ENCODE data around the gene NUBP1.
A peak's percentile ranks its signal among the peaks of the same experiment; 100 is the strongest.
"Not testable (repeated sequence)": the region's sequence is repeated elsewhere in the genome, so short reads cannot be mapped to it uniquely, and the experiment has no call there.

Gene NUBP1

DNA sequence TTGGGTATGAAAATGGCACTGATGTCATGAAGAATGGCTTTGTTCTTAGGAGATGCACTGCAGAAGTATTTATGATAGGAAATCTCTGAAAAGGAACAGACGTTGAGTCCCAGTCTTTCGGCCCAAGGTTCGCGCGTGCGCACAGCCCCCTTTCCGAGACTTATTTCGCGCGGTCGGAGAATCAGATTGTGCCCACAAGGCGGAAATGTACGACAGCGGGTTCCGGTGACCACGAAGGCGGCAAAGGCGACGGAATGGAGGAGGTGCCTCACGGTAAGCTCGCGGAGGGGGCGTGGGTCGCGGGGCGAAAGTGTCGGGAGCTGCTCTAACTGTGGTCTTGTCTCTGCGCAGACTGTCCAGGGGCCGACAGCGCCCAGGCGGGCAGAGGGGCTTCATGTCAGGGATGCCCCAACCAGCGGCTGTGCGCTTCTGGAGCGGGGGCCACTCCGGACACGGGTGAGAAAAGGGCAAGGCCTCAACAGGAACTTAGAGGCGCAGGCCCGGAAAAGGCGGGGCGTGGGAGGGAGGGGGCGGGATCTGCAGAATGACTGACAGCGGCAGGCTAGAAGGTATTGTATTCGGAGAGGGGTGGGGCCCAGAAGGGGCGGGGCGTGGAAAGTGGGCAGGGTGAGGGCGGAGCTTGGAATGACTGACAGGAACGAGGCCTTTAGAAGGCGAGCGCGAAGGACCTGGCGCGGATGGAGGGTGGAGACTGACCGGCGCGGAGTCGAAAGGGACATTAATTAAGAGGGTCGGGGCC, at the start of gene NUBP1:
Gene NUBP1, plus strand, starts transcription at position 233 of the 760 bp plus-strand sequence. Its CDS starts 22 bp downstream, at position 255.
- peak; percentile 96 for DNase-seq

DNA sequence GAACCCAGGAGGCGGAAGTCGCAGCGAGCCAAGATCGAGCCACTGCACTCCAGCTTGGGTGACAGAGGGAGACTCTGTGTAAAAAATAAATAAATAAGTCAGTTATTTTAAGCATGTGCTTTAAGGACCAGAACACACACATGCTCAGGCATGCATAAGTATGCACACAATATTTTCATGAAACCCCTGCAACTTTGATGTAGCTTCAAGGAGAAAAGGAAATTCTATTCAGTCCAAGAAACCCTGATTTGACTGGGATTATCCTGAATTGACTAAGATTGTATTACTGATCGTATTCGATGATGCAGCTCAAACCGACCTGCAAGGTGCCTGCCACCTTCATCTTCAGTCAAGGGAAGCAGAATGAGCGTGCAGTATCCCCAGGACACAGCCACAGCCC, 49.8 kb upstream of the NUBP1 start:
- DNase-seq: no peak

DNA sequence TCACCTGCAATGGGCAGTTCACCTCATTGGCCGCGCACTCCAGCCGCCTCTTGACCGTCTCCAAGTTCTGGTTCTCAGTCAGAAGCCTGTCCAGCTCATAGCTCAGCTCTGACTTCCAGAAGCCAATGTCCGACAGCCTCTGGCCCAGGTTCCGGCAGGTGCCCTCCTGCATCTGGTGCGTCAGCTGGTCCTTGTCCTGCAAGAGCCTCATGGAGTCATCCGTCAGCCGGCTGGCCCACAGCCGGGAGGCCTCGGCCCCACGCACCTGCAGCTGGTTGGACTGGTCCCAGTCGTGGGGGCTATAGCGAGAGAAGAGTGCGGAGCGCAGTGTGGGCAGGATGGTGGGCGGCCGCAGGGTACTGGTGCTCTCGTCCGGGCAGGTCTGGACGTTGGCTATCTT, 49.3 kb upstream of the NUBP1 start:
- DNase-seq: no peak

DNA sequence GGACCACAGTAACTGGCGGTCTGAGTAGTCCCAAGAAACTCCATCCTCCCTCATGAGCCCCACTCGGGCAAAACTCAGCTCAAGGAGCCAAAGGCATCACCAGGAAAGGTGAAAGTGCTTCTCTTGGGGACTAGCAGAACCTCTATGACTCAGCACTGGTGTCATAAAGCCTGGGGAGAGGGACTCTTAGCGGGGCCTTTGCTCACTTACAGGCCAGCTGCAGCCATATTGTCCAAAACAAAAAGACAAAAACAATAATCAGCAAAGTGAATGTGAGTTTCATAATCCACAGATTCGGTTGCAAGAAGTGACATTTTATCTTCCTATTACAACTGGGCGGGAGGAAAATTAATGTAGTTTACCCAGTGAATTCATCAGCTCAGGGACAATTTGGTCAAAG, 48.8 kb upstream of the NUBP1 start, which contains the start of gene TEKT5:
Gene TEKT5, minus strand, starts transcription at position 101 of the 400 bp plus-strand sequence. Its CDS starts 57 bp downstream, at position 44.
- peak; percentile 27 for DNase-seq

DNA sequence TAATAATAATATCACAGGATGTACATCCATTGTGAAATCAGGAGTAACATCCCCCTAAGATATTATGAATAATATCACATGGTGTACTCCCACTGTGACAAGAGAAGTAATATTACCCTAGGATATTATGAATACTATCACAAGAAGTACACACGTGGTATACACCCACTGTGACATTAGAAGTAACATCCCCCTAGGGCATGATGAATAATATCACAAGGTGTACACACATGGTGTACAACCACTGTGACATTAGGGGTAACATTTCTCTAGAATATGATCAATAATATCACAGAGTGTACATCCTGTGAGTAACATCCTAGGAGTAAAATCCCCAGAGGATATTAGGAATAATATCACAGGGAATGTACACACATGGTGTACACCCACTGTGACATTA, 43.9 kb upstream of the NUBP1 start:
- DNase-seq: no peak

DNA sequence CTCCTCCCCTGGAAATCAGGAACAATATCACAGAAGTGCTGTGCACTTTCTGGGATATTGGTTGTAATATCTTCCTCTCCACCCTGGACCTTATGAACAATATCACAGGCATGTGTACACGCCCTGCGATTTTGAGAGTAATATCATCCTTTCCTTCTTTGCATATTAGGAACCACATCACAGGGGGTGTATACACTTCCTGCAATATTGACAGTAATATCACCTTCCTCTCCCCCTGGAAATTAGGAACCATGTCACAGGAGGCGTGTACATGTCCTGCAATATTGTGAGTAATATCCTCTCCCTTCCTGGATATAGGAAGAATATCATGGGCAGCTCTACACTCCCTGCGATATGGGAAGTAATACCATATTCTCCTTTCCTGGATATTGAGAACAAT, 34.7 kb upstream of the NUBP1 start:
- DNase-seq: no peak

DNA sequence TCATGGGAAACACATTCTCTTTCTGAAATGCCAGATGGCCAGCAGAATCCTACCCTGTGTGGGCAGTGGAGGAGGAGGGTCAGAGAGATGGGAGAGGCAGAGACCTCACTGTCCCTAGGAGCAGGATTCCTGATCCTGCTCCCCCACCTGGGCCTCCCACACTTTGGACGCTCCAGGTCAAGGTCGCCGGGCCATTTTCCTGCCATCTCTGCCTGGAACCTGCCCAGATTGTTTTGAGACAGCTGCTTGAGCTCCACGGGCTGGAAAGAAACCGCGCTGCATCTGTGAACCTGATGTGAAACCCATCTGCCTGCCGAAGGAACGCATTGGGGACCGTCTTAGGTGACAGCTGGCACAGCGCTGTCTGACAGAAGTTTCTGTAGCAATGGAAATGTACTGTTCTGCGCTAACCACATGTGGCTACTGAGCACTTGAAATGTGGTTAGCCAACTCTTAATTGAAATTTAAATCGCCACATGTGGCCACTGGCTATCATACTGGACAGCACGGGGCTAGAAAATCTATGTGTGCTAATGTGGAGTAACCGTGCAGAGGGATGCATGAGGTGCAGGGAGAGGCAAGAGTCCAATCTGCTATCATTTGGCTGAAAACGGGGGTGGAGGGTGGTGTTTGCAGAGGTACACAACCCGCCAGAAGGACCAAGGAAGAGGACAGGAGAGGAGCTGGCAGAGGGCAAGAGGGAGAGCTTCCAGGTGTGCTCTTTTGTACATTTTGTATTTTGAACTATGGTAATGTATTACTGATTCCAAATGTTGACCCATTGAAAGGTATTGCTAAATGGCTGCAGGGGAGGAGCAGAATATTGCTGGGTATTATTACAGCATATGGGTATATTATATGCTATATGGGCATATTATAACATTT, 15.4 kb upstream of the NUBP1 start:
- no peak for DNase-seq

DNA sequence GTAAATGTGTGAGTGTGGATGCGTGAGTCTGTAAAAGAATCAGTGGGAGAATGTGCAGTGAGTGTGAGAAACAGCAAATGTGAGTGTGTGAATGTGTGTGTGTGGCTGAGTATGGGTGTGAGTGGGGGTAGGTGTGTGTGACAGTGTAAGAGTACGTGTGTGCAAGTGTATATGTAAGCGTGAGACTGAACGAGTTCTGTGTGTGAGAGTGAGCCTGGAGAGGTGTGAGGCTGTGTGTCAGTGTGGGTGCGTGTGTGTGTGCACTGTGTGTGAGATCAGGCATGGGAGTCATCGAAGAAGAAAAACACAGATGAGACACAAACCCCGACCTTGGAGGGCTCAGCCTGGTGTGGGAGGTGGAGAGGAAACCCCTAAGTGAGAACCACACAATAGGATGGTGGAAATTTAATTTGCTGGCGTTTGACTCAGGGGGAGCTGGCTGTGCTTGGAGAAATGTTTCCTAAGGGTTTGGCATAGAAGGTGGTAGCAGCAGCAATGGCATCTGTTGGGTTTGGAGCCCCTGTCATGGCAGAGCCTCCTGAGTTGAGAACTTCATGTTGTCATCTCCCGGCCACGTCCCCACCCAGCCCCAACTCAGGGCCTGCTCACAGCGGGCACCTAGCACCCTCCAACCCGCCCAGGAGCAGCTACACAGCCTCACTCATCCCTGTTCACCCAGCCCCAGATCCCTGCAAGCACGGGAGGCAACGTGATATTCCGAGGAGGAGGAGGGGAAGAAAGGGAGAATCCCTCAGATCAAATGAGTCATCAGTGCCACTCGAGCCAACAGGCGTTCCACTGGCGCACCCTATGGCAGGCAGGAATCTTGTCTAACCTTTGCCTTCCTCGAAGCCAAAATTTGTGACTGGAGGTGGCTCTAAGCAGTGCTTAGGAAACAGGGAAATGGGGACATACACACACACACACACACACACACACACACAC, 14.3 kb upstream of the NUBP1 start:
- DNase-seq: peak; percentile 91

DNA sequence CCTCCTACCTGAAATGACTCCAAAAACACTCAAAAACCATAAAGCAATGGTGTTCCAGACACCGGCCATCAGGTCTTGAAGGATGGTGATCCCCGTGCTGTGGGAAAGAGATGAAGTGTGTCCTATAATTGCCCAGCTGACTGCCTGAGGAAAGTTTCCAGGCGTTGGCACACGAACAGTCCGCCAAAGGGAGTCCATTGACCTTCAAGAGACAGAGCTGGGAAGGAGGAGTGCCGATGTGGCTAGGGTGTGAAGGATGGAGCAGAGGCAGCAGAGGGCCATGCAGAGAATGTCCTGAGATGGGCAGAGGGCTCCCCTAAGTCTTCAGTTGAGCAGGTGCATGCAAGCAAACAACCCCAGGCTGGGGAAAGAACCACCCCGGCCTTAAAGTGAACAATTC, 11.9 kb upstream of the NUBP1 start:
- DNase-seq: no peak

DNA sequence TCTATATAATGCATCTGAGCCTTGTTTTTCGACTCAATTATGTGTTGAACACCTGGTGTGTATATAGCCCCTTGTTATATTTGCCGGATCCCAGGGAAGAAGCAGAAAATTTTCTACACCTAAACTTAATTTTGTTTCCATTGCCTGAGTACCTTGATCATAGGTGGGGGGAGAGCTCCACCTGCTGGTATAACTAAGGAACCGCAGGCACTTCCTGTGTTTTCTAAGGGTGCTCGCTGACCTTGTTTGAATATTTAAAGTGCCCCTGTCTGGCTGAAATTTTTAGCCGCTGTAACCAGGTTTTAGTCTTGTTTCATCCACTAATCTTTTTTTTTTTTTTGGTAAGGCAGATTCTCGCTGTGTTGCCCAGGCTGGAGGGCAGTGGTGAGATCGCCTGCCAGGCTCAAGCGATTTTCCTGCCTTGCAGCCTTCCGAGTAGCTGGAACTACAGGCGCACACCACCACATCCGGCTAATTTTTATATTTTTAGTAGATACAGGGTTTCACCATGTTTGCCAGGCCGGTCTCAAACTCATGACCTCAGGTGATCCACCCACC, 6.5 kb upstream of the NUBP1 start:
- peak; percentile 65 for DNase-seq

DNA sequence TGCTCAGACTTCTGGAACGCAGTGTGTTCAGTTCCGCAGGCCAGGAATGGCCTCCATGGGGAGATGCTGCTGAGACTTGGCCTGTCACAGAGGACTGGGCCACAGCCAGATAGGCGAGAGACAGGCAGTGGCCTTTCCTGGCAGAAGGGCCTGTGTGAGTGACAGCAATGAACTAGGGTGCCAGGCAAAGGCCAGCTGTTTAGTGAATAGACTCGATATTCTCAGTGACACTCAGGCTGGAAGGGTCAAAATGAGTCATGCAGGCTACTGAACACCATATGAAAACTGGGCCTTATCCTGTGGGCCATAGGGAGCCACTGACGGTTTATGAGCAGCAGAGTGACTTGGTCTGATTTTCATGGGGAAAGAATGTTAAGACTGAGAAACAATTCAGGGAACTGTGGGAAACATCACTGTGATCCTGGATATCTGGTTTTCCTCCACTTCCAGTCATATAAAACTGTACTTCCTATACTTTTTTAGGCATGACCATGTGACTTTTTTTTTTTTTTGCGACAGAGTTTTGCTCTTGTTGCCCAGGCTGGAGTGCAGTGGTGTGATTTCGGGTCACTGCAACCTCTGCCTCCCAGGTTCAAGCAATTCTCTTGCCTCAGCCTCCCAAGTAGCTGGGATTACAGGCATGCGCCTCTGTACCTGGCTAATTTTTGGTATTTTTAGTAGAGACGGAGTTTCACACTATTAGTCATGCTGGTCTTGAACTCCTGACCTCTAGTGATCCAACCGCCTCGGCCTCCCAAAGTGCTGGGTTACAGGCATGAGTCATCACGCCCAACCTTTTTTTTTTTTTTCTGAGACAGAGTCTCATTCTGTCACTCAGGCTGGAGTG, 5.2 kb upstream of the NUBP1 start:
- peak; percentile 44 for DNase-seq

DNA sequence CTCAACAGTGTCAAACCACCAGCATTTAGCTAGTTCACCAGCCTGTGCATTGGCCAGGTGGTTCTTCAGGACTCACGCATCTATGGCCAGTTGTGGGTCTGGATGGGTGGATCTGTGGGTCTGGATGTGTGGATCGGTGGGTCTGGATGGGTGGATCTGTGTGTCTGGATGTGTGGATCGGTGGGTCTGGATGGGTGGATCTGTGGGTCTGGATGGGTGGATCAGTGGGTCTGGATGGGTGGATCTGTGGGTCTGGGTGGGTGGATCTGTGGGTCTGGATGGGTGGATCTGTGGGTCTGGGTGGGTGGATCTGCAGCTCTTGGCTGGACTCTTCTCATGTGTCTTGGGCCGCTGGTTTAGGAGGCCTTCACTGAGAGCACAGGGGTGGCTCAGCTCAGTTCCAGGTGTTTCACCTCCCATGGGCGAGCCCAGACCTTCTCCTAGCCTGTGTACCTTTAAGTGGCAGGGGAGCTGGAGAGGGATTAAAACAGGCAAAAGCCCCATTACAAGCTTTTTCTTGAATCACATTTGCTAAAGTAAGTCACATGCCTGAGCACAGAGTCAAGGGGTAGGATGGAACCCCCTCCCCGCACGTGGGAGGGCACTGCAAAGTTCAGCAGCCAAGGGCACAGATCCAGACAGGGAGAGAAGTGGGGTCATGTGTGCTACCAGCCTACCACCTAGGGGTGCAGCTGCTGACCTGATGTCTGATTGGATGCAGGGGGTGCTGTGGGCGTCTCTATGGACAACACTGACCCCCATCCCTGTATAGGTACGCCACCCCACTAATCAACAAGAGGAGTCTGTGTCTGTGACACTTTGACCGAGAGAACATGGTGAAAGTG, 3.4 kb upstream of the NUBP1 start:
- DNase-seq: no peak

DNA sequence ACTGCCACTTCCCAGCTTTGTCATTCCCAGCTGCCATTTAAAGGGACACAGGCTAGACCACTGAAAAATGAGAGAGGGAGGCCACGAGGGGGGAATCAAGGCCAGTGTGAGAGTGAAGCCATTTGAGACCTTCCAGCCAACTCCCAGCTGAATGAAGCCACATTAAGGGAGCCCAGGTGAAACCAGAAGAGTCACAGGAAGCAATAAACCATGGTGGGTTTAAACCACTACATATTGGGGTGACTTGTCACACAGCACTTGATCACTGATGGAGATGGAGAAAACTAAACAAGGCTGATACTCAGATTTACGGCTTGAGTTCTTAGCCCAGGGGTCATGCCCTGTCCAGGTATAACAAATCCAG, 2.8 kb upstream of the NUBP1 start:
- no peak for DNase-seq

DNA sequence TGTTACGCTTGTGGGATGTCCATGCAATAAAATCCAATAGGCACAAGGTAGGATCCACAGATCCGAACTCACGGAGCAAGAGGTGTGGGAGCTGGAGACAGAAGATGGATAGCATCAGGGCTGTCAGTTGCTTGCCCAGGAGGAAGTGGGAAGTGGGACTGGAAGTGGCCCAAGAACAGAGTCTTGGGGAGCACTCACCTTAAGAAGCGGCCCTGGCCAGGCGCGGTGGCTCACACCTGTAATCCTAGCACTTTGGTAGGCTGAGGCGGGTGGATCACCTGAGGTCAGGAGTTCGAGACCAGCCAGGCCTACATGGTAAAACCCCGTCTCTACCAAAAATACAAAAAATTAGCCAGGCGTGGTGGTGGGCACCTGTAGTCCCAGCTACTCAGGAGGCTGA, 2.4 kb upstream of the NUBP1 start:
- DNase-seq: not testable (repeated sequence)

DNA sequence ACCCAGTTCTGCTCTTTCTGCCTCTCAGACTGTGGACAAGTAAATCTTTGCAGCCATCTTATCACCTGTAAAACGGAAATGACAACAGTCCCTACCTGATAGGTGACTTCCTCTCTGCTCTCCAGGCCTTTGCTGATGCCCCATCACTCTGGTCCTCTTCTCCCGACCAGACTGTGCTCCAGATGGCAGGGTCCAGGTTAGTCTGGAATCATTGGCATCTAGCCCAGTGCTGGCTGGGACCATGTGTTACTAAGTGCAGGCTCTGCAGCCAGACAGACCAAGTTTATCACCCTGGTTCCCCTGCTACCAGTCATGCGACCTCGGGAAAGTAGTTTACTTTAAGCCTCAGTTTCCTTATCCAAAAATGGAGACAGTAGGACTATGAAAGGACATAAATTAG, 1.8 kb upstream of the NUBP1 start:
- no peak for DNase-seq

DNA sequence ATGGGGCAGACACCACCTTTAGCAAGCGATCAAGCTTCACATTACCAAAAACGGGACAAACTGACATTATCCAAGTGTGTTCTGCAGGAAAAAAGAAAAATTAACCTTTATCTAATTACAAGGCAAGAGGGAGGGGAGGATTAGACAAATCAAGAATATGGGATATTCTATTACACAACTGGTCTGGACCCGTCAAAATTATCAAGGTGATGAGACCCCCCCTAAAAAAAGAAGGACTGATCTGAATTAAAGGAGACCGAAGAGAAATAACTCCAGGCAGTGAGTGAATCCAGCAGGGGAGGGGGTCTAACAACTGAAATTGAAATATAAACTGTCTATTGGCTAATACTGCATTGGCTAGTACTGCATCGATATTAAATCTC, 424 bp upstream of the NUBP1 start:
- no peak for DNase-seq

DNA sequence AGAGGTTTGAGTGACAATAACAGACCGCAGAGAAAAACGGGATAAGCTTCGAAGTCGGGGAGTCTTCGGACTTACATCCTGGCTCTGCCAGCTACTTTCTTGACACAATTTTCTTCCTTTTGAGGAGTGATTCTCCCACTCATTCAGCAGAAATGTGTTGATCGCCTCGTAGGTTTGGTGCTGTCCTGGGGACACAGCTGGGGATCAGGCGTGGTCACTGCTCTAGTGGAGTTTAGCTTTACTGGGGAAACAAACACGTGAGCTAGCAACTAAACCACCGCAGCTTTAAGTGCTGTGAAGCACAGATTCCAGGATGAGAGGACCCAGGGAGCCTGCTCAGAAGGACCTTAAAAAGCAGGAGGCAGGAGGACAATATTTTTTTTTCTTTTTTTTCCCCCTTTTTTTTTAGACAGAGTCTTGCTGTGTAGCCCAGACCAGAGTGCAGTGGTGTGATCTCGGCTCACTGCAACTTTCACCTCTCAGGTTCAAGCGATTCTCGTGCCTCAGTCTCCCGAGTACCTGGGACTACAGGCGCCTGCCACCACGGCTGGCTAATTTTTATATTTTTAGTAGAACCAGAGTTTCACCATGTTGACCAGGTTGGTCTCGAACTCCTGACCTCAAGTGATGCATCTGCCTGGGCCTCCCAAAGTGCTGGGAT, 858 bp downstream of the NUBP1 start:
- no peak for DNase-seq

DNA sequence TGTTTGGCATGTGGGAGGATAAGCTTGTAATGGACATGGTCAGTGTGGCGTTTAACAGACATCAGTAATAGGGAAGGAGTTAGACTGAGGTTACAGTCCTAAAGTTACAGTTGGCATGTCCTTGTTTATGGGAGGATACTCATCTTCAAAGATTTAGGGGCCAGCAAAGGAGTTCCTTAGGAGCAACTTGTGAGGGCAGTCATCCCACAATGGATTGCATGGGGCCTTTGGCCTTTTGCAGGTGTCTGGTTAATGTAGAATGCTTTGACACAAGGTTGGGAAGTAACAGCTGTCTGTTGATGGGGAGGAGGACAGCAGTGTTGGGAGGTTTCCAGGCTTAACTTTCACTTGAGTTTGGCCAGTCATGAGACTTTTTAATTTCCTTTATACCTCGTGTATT, 2.2 kb downstream of the NUBP1 start:
- DNase-seq: no peak

DNA sequence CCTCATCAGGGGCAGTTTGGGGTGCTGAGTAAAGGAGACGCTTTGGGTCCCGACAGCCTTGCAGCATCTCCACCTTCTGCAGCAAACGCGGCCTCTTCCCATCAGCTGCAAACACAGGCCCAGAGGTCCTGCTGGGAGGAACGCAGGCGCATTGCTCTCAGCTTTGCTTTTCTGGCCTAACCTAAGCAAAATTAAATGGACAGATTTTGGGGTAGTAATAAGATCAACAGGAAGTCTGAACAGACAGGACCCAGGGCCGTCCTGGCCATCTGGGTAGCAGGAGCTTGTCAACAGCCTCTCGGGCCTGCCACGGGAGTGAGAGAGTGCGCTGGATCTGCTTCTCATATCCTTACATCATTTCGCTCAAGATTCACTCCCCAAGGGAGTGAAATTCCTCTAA, 7.2 kb downstream of the NUBP1 start:
- no peak for DNase-seq

DNA sequence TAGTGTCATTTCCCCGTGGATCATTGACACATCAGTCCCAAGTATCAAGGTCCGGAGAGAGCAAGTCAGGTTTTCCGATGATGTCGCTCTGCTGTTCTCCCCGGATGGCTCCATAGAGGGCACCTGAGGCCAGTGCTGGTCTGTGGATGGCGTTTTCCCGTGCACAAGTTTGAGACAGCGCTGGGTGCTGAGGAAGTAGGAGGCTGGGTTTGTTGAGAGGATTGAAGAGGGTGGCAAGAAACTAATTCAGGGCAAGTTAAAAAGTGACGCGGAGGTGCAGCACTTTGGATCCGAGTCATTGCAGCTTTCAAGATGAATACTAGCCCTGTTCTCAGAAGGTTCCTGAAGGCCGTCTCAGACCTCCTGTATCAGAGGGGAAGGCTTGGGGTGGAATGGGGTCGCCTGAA, 7.7 kb downstream of the NUBP1 start:
- DNase-seq: no peak
